Lung (tissue), 12 donors: ENCODE measurements around the gene PODNL1. TPM values are rescaled to one million over a fixed set of nuclear protein-coding genes. Genes with fewer than 3 reads are reported as not detected.

Source experiments
- ATAC-seq: fragments of 200-7000 bp; cut with Tn5 transposase; one replicate; pipeline ENCODE4 v1.9.1; 2020; ENCODE audit warnings: moderate number of reproducible peaks; ENCODE audit not compliant: insufficient read depth, low FRiP score
- DNase-seq, 3 donors: peaks; one replicate each; pipeline ENCODE4 v3.0.0-alpha.2; 2013 to 2017
- H3K27ac ChIP-seq, 2 donors: one replicate each; pipeline ENCODE4 v1.5.1; 2013; ENCODE audit warnings: mild to moderate bottlenecking in 2 of 2, moderate library complexity in 2 of 2, control low read depth in 1 of 2, inconsistent platforms in 1 of 2, low read depth in 1 of 2, low read length in 1 of 2
- H3K27me3 ChIP-seq, 3 donors: one replicate each; pipeline ENCODE4 v1.5.1; 2013; ENCODE audit warnings: low read length in 2 of 3; ENCODE audit not compliant: control insufficient read depth in 3 of 3, insufficient read depth in 3 of 3
- H3K36me3 ChIP-seq, 4 donors: one replicate each; pipeline ENCODE4 v1.5.1; 2013; ENCODE audit warnings: low read length in 4 of 4, mild to moderate bottlenecking in 1 of 4, moderate library complexity in 1 of 4; ENCODE audit not compliant: control insufficient read depth in 4 of 4, insufficient read depth in 4 of 4
- H3K4me1 ChIP-seq, 5 donors: one replicate each; pipeline ENCODE4 v1.5.1; 2013; ENCODE audit warnings: low read length in 5 of 5, mild to moderate bottlenecking in 2 of 5, moderate library complexity in 1 of 5; ENCODE audit not compliant: control insufficient read depth in 5 of 5, insufficient read depth in 5 of 5
- H3K4me3 ChIP-seq: one replicate; pipeline ENCODE4 v1.5.1; 2013; ENCODE audit warnings: mild to moderate bottlenecking, control low read depth, moderate library complexity
- H3K9ac ChIP-seq, 2 donors: one replicate each; pipeline ENCODE4 v1.5.1; 2013; ENCODE audit warnings: low read length in 2 of 2, control low read depth in 1 of 2; ENCODE audit not compliant: insufficient read depth in 1 of 2
- H3K9me3 ChIP-seq, 4 donors: one replicate each; pipeline ENCODE4 v1.5.1; 2013; ENCODE audit warnings: low read length in 3 of 4, mild to moderate bottlenecking in 1 of 4, moderate library complexity in 1 of 4; ENCODE audit not compliant: control insufficient read depth in 4 of 4, insufficient read depth in 3 of 4
- CTCF ChIP-seq: IDR thresholded peaks from 2 replicates; pipeline ENCODE4 v1.5.1; 2012; ENCODE audit warnings: mild to moderate bottlenecking; ENCODE audit errors: control extremely low read depth, extremely low read depth
- WGBS, 2 donors: extraction: QIAGEN DNeasy Blood & Tissue Kit; methylation state at CpG; one replicate each; pipeline ENCODE4 v1.1.7; 2013; 5-methylcytosine and 5-hydroxymethylcytosine counted together
- polyA plus RNA-seq, 2 donors: library from polyadenylated mRNA; stranded (reverse); fragments of 200-250 nt; gene quantifications; one replicate each; pipeline ENCODE4 v1.2.1, GENCODE V29; 2013
- total RNA-seq, 2 donors: library from RNA; depleted of rRNA in 1 of 2; stranded (reverse); fragments of >200 nt in 1 of 2; gene quantifications; one replicate each; pipeline ENCODE4 v1.2.1, GENCODE V29; 2014 to 2021
- donor health status: control.
- donor health status: control.
- donor health status: Bipolar disorder and iron deficiency.
- donor health status: healthy.
- donor health status: DM: yes; HTN: yes; CAD: no.

The PODNL1 gene
- total and polyA plus RNA-seq, 4 donors: 0.55 to 6.4 (median 0.92) TPM

GRCh38 chr19:13952154-13952930, 14.1 kb upstream of the PODNL1 start, which contains the start of gene DCAF15:
DCAF15 (plus strand) TSS chr19:13952509; CDS start chr19:13952513, 4 bp downstream.
- Histone ChIP-seq H3K9me3 (no peaks in the 10 kb centered on the region), H3K27me3 (no peaks in the 10 kb centered on the region), H3K4me1 (peaks cover 0 to 11% (median 7%) of the 10 kb centered on the region in 5 donors), H3K9ac (peak within 1 kb of the TSS; percentile 16 to 58), H3K27ac (peak within 1 kb of the TSS; percentile 90 to 98), H3K36me3 (peaks cover 5 to 22% (median 14%) of the 10 kb centered on the region in 4 donors), H3K4me3 (peak within 1 kb of the TSS; percentile 97)
- TF ChIP-seq CTCF: no peak
- DNase-seq (peak; percentile 100), ATAC-seq (peak; percentile 99)
- 0 to 1% methylated on average over 53 to 60 of the region's 65 CpGs for WGBS, 2 donors

GRCh38 chr19:13951799-13952153, 13.6 kb upstream of the PODNL1 start:
- peak overlapping the region; percentile 36 for H3K4me3 ChIP-seq
- no peaks in the 10 kb centered on the region for H3K9me3 ChIP-seq
- ATAC-seq (no peak), DNase-seq (no peak)
- H3K36me3 ChIP-seq: peaks cover 5 to 16% (median 11%) of the 10 kb centered on the region in 4 donors
- TF ChIP-seq CTCF: no peak
- no peak overlapping the region for H3K27ac ChIP-seq
- H3K4me1 ChIP-seq: peaks cover 0 to 11% (median 7%) of the 10 kb centered on the region in 5 donors
- peak overlapping the region in 1 of 2 donors; percentile 16 for H3K9ac ChIP-seq
- WGBS, 2 donors: 12 to 13% methylated on average over 20 of the region's 20 CpGs
- no peaks in the 10 kb centered on the region for H3K27me3 ChIP-seq

- Histone ChIP-seq H3K9ac (no peak overlapping the region), H3K4me1 (peaks cover 0 to 11% (median 7%) of the 10 kb centered on the region in 5 donors), H3K9me3 (no peaks in the 10 kb centered on the region), H3K36me3 (peaks cover 4 to 9% (median 5%) of the 10 kb centered on the region in 4 donors), H3K27ac (no peak overlapping the region), H3K27me3 (no peaks in the 10 kb centered on the region), H3K4me3 (no peak overlapping the region)
- DNase-seq: no peak
- 88 to 94% methylated on average over 2 of the region's 2 CpGs for WGBS, 2 donors
- TF ChIP-seq CTCF: no peak
- ATAC-seq: no peak
Measured at GRCh38 chr19:13951043-13951442, 12.8 kb upstream of the PODNL1 start.
